ENCODE results near the gene CLCN5. TPM values are rescaled to one million over a fixed set of nuclear protein-coding genes. Genes with fewer than 3 reads are reported as not detected.

CLCN5 gene
- total and polyA plus RNA-seq, 12 donors = 0.83 to 3.6 (median 1.6) TPM

DNA sequence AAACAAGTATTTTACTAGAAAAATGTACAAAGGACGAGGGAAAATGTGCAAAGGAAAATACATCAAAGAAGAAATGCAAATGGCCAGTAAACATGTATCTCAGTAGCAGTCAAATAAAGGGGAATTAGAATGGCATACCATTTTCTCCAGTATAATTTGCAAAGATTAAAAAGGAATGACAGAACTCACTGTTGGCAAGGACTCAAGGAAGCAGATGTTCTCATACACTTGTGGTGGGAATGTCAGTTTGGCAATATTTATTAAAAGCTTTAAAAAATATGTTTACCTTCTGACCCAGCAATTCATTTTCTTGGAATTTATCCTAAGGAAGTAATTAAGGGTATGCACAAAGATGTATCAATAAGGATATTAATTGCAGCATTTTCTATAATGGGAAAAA is 7.6 kb downstream of the CLCN5 start:
- DNase-seq (no peak), ATAC-seq (no peak)
- Histone ChIP-seq H3K36me3 (peaks cover 0 to 7% (median 0%) of the 10 kb centered on the region in 9 donors), H3K27me3 (peaks cover 0 to 10% (median 0%) of the 10 kb centered on the region in 7 donors), H3K27ac (no peak overlapping the region), H3K9me3 (no peaks in the 10 kb centered on the region), H3K4me3 (no peak overlapping the region), H3K4me1 (peaks cover 0 to 5% (median 0%) of the 10 kb centered on the region in 9 donors)
- intact Hi-C loops (cut with DNase I) = no loop called here
- WGBS, 2 donors = 79 to 80% methylated on average over 1 of the region's 1 CpG
- TF ChIP-seq, protein P1, sequence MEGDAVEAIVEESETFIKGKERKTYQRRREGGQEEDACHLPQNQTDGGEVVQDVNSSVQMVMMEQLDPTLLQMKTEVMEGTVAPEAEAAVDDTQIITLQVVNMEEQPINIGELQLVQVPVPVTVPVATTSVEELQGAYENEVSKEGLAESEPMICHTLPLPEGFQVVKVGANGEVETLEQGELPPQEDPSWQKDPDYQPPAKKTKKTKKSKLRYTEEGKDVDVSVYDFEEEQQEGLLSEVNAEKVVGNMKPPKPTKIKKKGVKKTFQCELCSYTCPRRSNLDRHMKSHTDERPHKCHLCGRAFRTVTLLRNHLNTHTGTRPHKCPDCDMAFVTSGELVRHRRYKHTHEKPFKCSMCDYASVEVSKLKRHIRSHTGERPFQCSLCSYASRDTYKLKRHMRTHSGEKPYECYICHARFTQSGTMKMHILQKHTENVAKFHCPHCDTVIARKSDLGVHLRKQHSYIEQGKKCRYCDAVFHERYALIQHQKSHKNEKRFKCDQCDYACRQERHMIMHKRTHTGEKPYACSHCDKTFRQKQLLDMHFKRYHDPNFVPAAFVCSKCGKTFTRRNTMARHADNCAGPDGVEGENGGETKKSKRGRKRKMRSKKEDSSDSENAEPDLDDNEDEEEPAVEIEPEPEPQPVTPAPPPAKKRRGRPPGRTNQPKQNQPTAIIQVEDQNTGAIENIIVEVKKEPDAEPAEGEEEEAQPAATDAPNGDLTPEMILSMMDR (IDR thresholded peaks at IDR 0.05) = no peak

- H3K27ac ChIP-seq = no peak overlapping the region
- H3K9me3 ChIP-seq = no peaks in the 10 kb centered on the region
- H3K4me1 ChIP-seq = peaks cover 0 to 5% (median 0%) of the 10 kb centered on the region in 9 donors
- intact Hi-C loops (cut with DNase I) = no loop called here
- no peak overlapping the region for H3K4me3 ChIP-seq
- TF ChIP-seq, protein P1 (IDR thresholded peaks at IDR 0.05) = no peak
- ATAC-seq = no peak
- DNase-seq = no peak
- H3K27me3 ChIP-seq = peaks cover 0 to 8% (median 0%) of the 10 kb centered on the region in 7 donors
- H3K36me3 ChIP-seq = no peaks in the 10 kb centered on the region
- WGBS, 2 donors = 94 to 97% methylated on average over 2 of the region's 2 CpGs
Observed at GRCh38 chrX:49932791-49933190, 10.4 kb downstream of the CLCN5 start.

GRCh38 chrX:49934148-49934547 is 11.8 kb downstream of the CLCN5 start:
- Histone ChIP-seq H3K27me3 (peaks cover 0 to 8% (median 0%) of the 10 kb centered on the region in 7 donors), H3K4me3 (no peak overlapping the region), H3K9me3 (no peaks in the 10 kb centered on the region), H3K27ac (peak overlapping the region in 1 of 10 donors; percentile 13), H3K36me3 (no peaks in the 10 kb centered on the region), H3K4me1 (peaks cover 0 to 5% (median 0%) of the 10 kb centered on the region in 9 donors)
- WGBS, 2 donors = 61 to 81% methylated on average over 3 of the region's 3 CpGs
- TF ChIP-seq, protein P1 (IDR thresholded peaks at IDR 0.05) = no peak
- intact Hi-C loops (cut with DNase I) = no loop called here
- ATAC-seq (no peak), DNase-seq (no peak)

DNA sequence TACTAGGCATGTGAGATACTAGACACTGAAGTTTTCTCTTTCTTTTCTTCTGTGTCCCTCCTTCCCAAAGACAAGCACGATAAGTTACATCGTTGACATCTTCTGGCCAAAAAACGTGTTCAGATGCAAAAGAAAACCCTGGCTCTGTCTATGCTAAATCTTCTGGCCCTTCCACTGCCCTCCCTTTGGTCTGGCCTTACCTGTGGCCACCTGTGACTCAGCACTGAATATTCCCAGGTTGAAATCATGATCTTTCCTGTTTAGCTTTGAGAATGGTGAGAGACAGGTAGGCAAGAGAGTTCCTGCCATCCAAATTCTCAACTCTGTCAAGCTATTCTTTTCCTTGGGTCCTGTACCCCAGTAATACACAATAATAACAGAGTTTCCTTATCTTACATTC is 12.3 kb downstream of the CLCN5 start:
- no peak for ATAC-seq
- intact Hi-C loops (cut with DNase I) = no loop called here
- Histone ChIP-seq H3K27ac (no peak overlapping the region), H3K27me3 (peaks cover 0 to 8% (median 0%) of the 10 kb centered on the region in 7 donors), H3K4me3 (no peak overlapping the region), H3K9me3 (no peaks in the 10 kb centered on the region), H3K4me1 (peaks cover 0 to 5% (median 0%) of the 10 kb centered on the region in 9 donors), H3K36me3 (no peaks in the 10 kb centered on the region)
- WGBS, 2 donors = 85 to 89% methylated on average over 3 of the region's 3 CpGs
- DNase-seq = no peak
- TF ChIP-seq, protein P1 (IDR thresholded peaks at IDR 0.05) = no peak
